Esophagus muscularis mucosa (tissue), 4 donors: Measurements from ENCODE around the gene TRAP1. TPM values are rescaled to one million over a fixed set of nuclear protein-coding genes. Genes with fewer than 3 reads are reported as not detected.

ENCODE experiments used
- DNase-seq: peaks from one replicate; pipeline ENCODE4 v3.0.0-alpha.2; 2017; ENCODE audit errors: extremely low spot score
- H3K27ac ChIP-seq, 4 donors: fragments of 200-600 bp; sonication (generic); replicated peaks in 1 of 4; 1 replicate in 3 of 4; 2 replicates in 1 of 4; pipeline ENCODE4 v1.5.1; 2016 to 2019; ENCODE audit warnings: mild to moderate bottlenecking in 1 of 4
- H3K27me3 ChIP-seq, 4 donors: fragments of 200-600 bp; sonication (generic); one replicate each; pipeline versions ENCODE4 v1.5.1 to v1.6.0; 2016 to 2019
- H3K36me3 ChIP-seq, 4 donors: fragments of 200-600 bp; sonication (generic); one replicate each; pipeline ENCODE4 v1.5.1; 2016 to 2019
- H3K4me1 ChIP-seq, 4 donors: fragments of 200-600 bp; sonication (generic); one replicate each; pipeline ENCODE4 v1.5.1; 2016 to 2019
- H3K4me3 ChIP-seq, 4 donors: fragments of 200-600 bp; sonication (generic); 1 replicate in 2 of 4; 2 replicates in 2 of 4; pipeline ENCODE4 v1.5.1; 2016 to 2019; ENCODE audit warnings: mild to moderate bottlenecking in 4 of 4, moderate library complexity in 1 of 4
- H3K9me3 ChIP-seq, 4 donors: fragments of 200-600 bp; sonication (generic); 1 replicate in 3 of 4; 2 replicates in 1 of 4; pipeline ENCODE4 v1.5.1; 2016 to 2019
- CTCF ChIP-seq, 3 experiments: fragments of 200-600 bp in 2 of 3; fragments of 450-650 bp in 1 of 3; sonication (generic) in 2 of 3; IDR thresholded peaks; one replicate each; pipeline ENCODE4 v1.5.1; 2017 to 2019; ENCODE audit warnings: antibody characterized with exemption in 3 of 3, mild to moderate bottlenecking in 2 of 3, moderate library complexity in 1 of 3
- EP300 ChIP-seq: sonication (generic); formaldehyde crosslinking; IDR thresholded peaks from one replicate; pipeline ENCODE4 v1.6.1; 2017; ENCODE audit warnings: antibody characterized with exemption
- POLR2A ChIP-seq: fragments of 450-650 bp; IDR thresholded peaks from one replicate; pipeline ENCODE4 v1.6.1; 2017; ENCODE audit warnings: antibody characterized with exemption, moderate library complexity, mild to moderate bottlenecking, low read depth
- POLR2AphosphoS5 ChIP-seq, 2 donors: sonication (generic); formaldehyde crosslinking; IDR thresholded peaks; one replicate each; pipeline ENCODE4 v1.6.1; 2017; ENCODE audit warnings: antibody characterized with exemption in 2 of 2
- WGBS: methylation state at CpG from one replicate; pipeline ENCODE4 v1.1.5; 2018; 5-methylcytosine and 5-hydroxymethylcytosine counted together
- intact Hi-C: fragments of 100-400 bp; cut with DNase I; formaldehyde crosslinking; loops from one replicate; pipeline ENCODE4 v1.15.1; 2023
- total RNA-seq, 4 donors: library from RNA; depleted of rRNA; stranded (reverse); fragments of >200 nt; gene quantifications; one replicate each; pipeline versions ENCODE4 v1.1.0 to v1.2.1, GENCODE V29; 2016

The TRAP1 gene
- total RNA-seq, 4 donors from 2014 or later, result 43.6 to 63.7 (median 46.8) TPM

GRCh38 chr16:3640632-3641501, 76.5 kb downstream of the TRAP1 start:
- Histone ChIP-seq H3K9me3 (no peaks in the 10 kb centered on the region), H3K4me1 (peaks cover 0 to 9% (median 0%) of the 10 kb centered on the region in 4 donors), H3K27ac (no peak overlapping the region), H3K27me3 (no peaks in the 10 kb centered on the region), H3K36me3 (peaks cover 0 to 37% (median 25%) of the 10 kb centered on the region in 4 donors), H3K4me3 (no peak overlapping the region)
- intact Hi-C loops, result no loop called here
- TF ChIP-seq CTCF (IDR thresholded peaks at IDR 0.05) (no peak), POLR2AphosphoS5 (IDR thresholded peaks at IDR 0.05) (no peak), EP300 (no peak), POLR2A (no peak)
- no peak for DNase-seq
- 93% methylated on average over 13 of the region's 17 CpGs for WGBS

GRCh38 chr16:3640207-3640606, 77.1 kb downstream of the TRAP1 start:
- DNase-seq, result no peak
- peaks cover 0 to 37% (median 23%) of the 10 kb centered on the region in 4 donors for H3K36me3 ChIP-seq
- TF ChIP-seq CTCF (IDR thresholded peaks at IDR 0.05) (no peak), POLR2AphosphoS5 (IDR thresholded peaks at IDR 0.05) (no peak), POLR2A (no peak), EP300 (no peak)
- H3K27me3 ChIP-seq, result no peaks in the 10 kb centered on the region
- intact Hi-C loops, result no loop called here
- H3K9me3 ChIP-seq, result no peaks in the 10 kb centered on the region
- WGBS, result 96% methylated on average over 3 of the region's 3 CpGs
- H3K4me3 ChIP-seq, result no peak overlapping the region
- no peak overlapping the region for H3K27ac ChIP-seq
- peaks cover 0 to 9% (median 0%) of the 10 kb centered on the region in 4 donors for H3K4me1 ChIP-seq

GRCh38 chr16:3638916-3639644, 78.2 kb downstream of the TRAP1 start:
- WGBS, result 95% methylated on average over 13 of the region's 13 CpGs
- TF ChIP-seq POLR2AphosphoS5 (IDR thresholded peaks at IDR 0.05) (no peak), POLR2A (no peak)
- Histone ChIP-seq H3K9me3 (no peaks in the 10 kb centered on the region), H3K36me3 (peaks cover 0 to 37% (median 23%) of the 10 kb centered on the region in 4 donors), H3K4me1 (peaks cover 0 to 9% (median 0%) of the 10 kb centered on the region in 4 donors), H3K4me3 (no peak overlapping the region), H3K27me3 (no peaks in the 10 kb centered on the region), H3K27ac (no peak overlapping the region)
- no peak for DNase-seq
- intact Hi-C loops, result no loop called here

GRCh38 chr16:3637371-3637923, 79.9 kb downstream of the TRAP1 start:
- Histone ChIP-seq H3K27ac (no peak overlapping the region), H3K4me1 (peaks cover 0 to 9% (median 0%) of the 10 kb centered on the region in 4 donors), H3K36me3 (peaks cover 0 to 25% (median 18%) of the 10 kb centered on the region in 4 donors), H3K4me3 (no peak overlapping the region), H3K9me3 (no peaks in the 10 kb centered on the region), H3K27me3 (no peaks in the 10 kb centered on the region)
- DNase-seq, result no peak
- no peak for TF ChIP-seq POLR2A
- no peak for TF ChIP-seq POLR2AphosphoS5 (IDR thresholded peaks at IDR 0.05)
- no peak for TF ChIP-seq CTCF (IDR thresholded peaks at IDR 0.05)
- intact Hi-C loops, result no loop called here
- 83% methylated on average over 2 of the region's 3 CpGs for WGBS
